Spleen (tissue), 7 donors: Measurements from ENCODE around the gene ITGAE.

Experiments
- POLR2A ChIP-seq, 3 donors: fragments of 450-650 bp; IDR thresholded peaks; one replicate each; pipeline ENCODE4 v1.5.1; 2017; ENCODE audit warnings: antibody characterized with exemption in 3 of 3, mild to moderate bottlenecking in 1 of 3
- POLR2AphosphoS5 ChIP-seq, 3 donors: sonication (generic); formaldehyde crosslinking; IDR thresholded peaks; one replicate each; pipeline ENCODE4 v1.5.1; 2017; ENCODE audit warnings: antibody characterized with exemption in 3 of 3
- TF ChIP-seq, protein P1 (sequence below), 11 experiments: fragments of 200-600 bp in 7 of 11; fragments of 450-650 bp in 4 of 11; sonication (generic) in 4 of 11; IDR thresholded peaks in 8 of 11; conservative IDR thresholded peaks in 3 of 11; 1 replicate in 7 of 11; 2 replicates in 4 of 11; pipeline versions ENCODE4 v1.4.0 to v1.8.0; 2016 to 2021; ENCODE audit warnings: antibody characterized with exemption in 11 of 11, inconsistent platforms in 4 of 11, mild to moderate bottlenecking in 1 of 11
- donor health status: DM: no; HTN: no; CAD: no; lungs with moderate emphysema.
- donor health status: DM: no; HTN: no; CAD: no.
- donor health status: DM: no; HTN: no; CAD: no.

DNA sequence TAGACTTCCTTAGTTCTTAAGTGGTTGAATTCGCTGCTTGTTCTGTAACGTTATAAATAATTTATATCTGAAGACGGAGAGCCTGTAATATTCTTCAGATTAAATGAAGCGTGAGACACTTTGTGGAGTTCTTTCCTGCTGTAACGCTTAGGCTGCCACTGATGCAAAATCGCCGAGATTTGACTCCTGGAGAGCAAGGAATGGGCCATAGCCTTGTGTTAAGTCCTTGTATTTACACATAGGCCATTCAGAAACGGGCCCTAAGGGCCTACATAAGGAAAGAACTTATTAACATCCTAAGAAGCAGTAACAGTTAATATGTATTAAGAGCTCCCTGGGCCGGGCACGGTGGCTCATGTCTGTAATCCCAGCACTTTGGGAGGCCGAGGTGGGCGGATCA lies 131.4 kb downstream of the ITGAE start:
- TF ChIP-seq, protein P1, sequence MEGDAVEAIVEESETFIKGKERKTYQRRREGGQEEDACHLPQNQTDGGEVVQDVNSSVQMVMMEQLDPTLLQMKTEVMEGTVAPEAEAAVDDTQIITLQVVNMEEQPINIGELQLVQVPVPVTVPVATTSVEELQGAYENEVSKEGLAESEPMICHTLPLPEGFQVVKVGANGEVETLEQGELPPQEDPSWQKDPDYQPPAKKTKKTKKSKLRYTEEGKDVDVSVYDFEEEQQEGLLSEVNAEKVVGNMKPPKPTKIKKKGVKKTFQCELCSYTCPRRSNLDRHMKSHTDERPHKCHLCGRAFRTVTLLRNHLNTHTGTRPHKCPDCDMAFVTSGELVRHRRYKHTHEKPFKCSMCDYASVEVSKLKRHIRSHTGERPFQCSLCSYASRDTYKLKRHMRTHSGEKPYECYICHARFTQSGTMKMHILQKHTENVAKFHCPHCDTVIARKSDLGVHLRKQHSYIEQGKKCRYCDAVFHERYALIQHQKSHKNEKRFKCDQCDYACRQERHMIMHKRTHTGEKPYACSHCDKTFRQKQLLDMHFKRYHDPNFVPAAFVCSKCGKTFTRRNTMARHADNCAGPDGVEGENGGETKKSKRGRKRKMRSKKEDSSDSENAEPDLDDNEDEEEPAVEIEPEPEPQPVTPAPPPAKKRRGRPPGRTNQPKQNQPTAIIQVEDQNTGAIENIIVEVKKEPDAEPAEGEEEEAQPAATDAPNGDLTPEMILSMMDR (IDR thresholded peaks at IDR 0.05 in 8 of 11, conservative IDR thresholded peaks at IDR 0.05 in 3 of 11): no peak
- TF ChIP-seq POLR2A (IDR thresholded peaks at IDR 0.05) (no peak), POLR2AphosphoS5 (IDR thresholded peaks at IDR 0.05) (no peak)
